Measurements from ENCODE around the gene ENTPD1. TPM values are rescaled to one million over a fixed set of nuclear protein-coding genes. Genes with fewer than 3 reads are reported as not detected.

Gene ENTPD1
- total RNA-seq, 2 experiments from 2014 or later, result 10.9 to 11.6 TPM

- peaks cover 7% of the 10 kb centered on the region for H3K4me1 Mint-ChIP-seq
- no peak overlapping the region for H3K27ac Mint-ChIP-seq
- H3K9me3 Mint-ChIP-seq, result peaks cover 5% of the 10 kb centered on the region
- no peak overlapping the region for H3K4me3 Mint-ChIP-seq
- ATAC-seq (ENCODE audit: low read depth), result no peak
- H3K36me3 Mint-ChIP-seq, result peaks cover 6% of the 10 kb centered on the region
- no peak for DNase-seq
- H3K27me3 Mint-ChIP-seq, result peaks cover 8% of the 10 kb centered on the region
- POLR2A ChIA-PET, result no interaction called here
These were observed 54.4 kb downstream of the ENTPD1 start for GRCh38 chr10:95810198-95810976.

DNA sequence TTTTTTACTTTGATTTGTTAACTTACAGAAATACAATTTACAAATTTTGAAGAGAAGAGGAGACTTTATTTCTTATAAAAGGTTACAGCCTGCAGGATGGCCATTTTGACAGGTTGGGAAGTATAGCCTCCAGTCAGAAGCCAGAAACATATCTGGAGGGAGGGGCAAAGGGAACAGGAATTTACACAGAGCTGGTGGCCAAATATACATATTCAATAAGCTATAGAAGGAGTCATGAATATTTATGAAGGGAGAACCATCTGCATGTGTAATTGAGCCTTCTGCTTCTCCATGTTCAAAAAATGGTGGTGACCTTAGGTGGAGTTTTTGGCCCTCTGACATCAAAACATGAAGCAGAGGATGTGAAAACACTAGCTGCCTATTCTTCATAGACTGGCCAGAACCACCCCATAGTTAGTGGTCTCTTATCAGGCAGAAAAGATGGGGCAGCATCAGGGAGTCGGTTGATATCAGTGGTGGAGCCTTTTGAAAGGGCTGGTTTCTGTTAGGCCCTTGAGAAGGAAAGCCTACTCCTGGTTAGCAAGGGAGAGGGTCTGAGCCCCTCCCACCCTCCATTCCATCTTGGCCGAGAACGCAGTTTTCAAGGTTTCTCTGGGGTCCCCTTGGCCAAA, 57.2 kb downstream of the ENTPD1 start:
- POLR2A ChIA-PET, result no interaction called here
- ATAC-seq (ENCODE audit: low read depth), result no peak
- no peak for DNase-seq
- Mint-ChIP-seq H3K9me3 (peaks cover 4% of the 10 kb centered on the region), H3K4me3 (no peak overlapping the region), H3K36me3 (peaks cover 4% of the 10 kb centered on the region), H3K4me1 (peaks cover 5% of the 10 kb centered on the region), H3K27ac (no peak overlapping the region), H3K27me3 (peaks cover 5% of the 10 kb centered on the region)

DNA sequence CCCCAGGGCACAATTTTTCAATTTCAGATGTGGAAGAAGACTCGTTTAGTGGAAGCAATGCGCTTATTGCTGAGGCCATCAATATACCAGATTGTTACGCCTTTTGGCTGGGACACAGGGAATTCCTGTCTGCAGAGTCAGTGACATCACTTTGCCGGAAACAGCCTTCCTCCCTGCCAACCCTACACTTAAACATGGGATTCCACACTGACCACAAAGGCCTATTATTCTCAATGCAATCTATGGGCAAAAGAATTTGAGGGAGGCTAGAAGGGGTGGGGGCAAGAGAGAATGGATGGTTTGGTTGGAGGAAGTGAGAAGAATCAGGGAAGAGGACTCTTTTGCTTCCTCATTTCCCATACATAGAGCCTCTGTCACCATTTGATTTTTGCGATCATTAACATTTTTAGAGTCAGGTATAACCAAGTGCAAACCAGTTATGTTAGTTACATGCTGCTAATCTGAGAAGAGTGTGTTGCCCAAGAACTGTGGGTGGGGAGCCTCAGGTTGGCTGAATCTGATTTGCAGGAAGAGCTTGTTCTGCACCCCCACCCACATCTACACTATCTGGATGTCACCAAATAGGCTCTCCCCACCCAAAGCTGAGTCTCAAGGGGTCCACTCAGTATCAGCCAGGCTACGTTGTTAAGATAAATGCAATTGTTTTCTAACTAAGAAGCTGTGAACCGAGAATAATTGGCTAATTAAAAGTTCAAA, 58.2 kb downstream of the ENTPD1 start:
- POLR2A ChIA-PET, result no interaction called here
- Mint-ChIP-seq H3K36me3 (peaks cover 3% of the 10 kb centered on the region), H3K4me1 (peaks cover 5% of the 10 kb centered on the region), H3K27me3 (peaks cover 2% of the 10 kb centered on the region), H3K27ac (no peak overlapping the region), H3K4me3 (no peak overlapping the region), H3K9me3 (peaks cover 3% of the 10 kb centered on the region)
- DNase-seq (no peak), ATAC-seq (ENCODE audit: low read depth) (no peak)

- ATAC-seq (ENCODE audit: low read depth), result no peak
- POLR2A ChIA-PET, result no interaction called here
- Mint-ChIP-seq H3K9me3 (peaks cover 3% of the 10 kb centered on the region), H3K27ac (no peak overlapping the region), H3K4me3 (no peak overlapping the region), H3K4me1 (peaks cover 11% of the 10 kb centered on the region), H3K36me3 (peaks cover 3% of the 10 kb centered on the region), H3K27me3 (peaks cover 9% of the 10 kb centered on the region)
- no peak for DNase-seq
These were observed 59.2 kb downstream of the ENTPD1 start for GRCh38 chr10:95815133-95815532.

GRCh38 chr10:95815701-95816240, 59.8 kb downstream of the ENTPD1 start:
- Mint-ChIP-seq H3K4me1 (peaks cover 13% of the 10 kb centered on the region), H3K27me3 (peaks cover 9% of the 10 kb centered on the region), H3K4me3 (no peak overlapping the region), H3K9me3 (peaks cover 3% of the 10 kb centered on the region), H3K27ac (no peak overlapping the region), H3K36me3 (peaks cover 7% of the 10 kb centered on the region)
- POLR2A ChIA-PET, result interaction anchor here (0.6 kb wide), 1 partner anchor 58 kb away, joined by 4 read pairs; no protein-coding TSS in a partner anchor
- ATAC-seq (ENCODE audit: low read depth) (no peak), DNase-seq (no peak)

GRCh38 chr10:95818010-95818409, 62.0 kb downstream of the ENTPD1 start:
- H3K27me3 Mint-ChIP-seq, result peaks cover 17% of the 10 kb centered on the region
- DNase-seq (no peak), ATAC-seq (ENCODE audit: low read depth) (no peak)
- H3K36me3 Mint-ChIP-seq, result peaks cover 11% of the 10 kb centered on the region
- peaks cover 15% of the 10 kb centered on the region for H3K4me1 Mint-ChIP-seq
- POLR2A ChIA-PET, result interaction anchor here (0.8 to 1.3 kb wide), 2 partner anchors 14 to 23 kb away, joined by 3 read pairs; no protein-coding TSS in a partner anchor
- peaks cover 1% of the 10 kb centered on the region for H3K9me3 Mint-ChIP-seq
- no peak overlapping the region for H3K27ac Mint-ChIP-seq
- no peak overlapping the region for H3K4me3 Mint-ChIP-seq

DNA sequence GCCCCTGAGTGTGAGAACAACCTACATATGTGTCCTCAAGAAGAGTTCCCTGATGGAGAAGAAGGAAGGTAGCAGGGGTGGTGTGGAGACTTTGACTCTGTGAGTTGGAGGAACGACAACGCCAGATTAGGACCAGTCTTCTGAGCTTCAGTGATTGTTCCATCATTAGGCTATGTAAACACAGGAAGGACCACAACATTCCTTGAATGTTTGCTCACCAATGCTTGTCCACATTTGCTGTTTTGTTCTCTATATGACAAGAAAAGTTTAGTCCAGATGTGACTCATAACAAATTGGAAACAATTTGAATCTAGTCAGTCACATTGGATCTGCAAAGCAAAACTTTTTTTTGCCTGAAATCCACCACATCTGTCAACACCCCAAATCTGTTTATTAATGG, 62.7 kb downstream of the ENTPD1 start:
- DNase-seq (no peak), ATAC-seq (ENCODE audit: low read depth) (no peak)
- Mint-ChIP-seq H3K27ac (no peak overlapping the region), H3K4me3 (no peak overlapping the region), H3K36me3 (peaks cover 14% of the 10 kb centered on the region), H3K27me3 (peaks cover 18% of the 10 kb centered on the region), H3K4me1 (peaks cover 18% of the 10 kb centered on the region), H3K9me3 (peaks cover 3% of the 10 kb centered on the region)
- POLR2A ChIA-PET, result interaction anchor here (0.8 kb wide), 1 partner anchor 13 kb away, joined by 3 read pairs; no protein-coding TSS in a partner anchor

- Mint-ChIP-seq H3K27me3 (peaks cover 18% of the 10 kb centered on the region), H3K4me1 (peaks cover 15% of the 10 kb centered on the region), H3K27ac (peak overlapping the region; percentile 26), H3K9me3 (peaks cover 3% of the 10 kb centered on the region), H3K4me3 (peak overlapping the region; percentile 9), H3K36me3 (peaks cover 16% of the 10 kb centered on the region)
- no peak for ATAC-seq (ENCODE audit: low read depth)
- DNase-seq, result no peak
- POLR2A ChIA-PET, result no interaction called here
These were observed 63.8 kb downstream of the ENTPD1 start for GRCh38 chr10:95819620-95820329.

DNA sequence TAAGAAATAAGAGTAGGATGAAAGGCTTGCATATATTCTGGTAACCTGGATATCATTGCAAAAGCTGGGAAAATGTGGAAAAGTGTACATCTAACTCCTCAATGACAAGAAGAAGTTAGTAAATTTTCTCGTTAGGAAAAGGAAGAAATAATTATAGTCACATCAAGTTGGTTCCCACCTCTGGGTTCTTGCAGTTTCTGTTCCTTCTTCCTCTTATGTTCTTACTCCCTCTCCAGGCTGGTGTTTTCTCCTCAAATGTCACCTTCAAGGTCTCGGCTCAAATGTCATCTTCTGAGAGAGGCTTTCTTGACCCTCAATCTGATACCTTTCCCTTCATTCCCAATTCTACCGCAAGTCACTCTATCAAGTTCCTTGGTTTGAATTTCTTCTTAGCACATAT, 64.4 kb downstream of the ENTPD1 start:
- H3K27ac Mint-ChIP-seq, result no peak overlapping the region
- DNase-seq, result no peak
- peaks cover 18% of the 10 kb centered on the region for H3K27me3 Mint-ChIP-seq
- peaks cover 16% of the 10 kb centered on the region for H3K36me3 Mint-ChIP-seq
- H3K4me3 Mint-ChIP-seq, result no peak overlapping the region
- H3K9me3 Mint-ChIP-seq, result peaks cover 3% of the 10 kb centered on the region
- H3K4me1 Mint-ChIP-seq, result peaks cover 14% of the 10 kb centered on the region
- POLR2A ChIA-PET, result no interaction called here
- no peak for ATAC-seq (ENCODE audit: low read depth)

DNA sequence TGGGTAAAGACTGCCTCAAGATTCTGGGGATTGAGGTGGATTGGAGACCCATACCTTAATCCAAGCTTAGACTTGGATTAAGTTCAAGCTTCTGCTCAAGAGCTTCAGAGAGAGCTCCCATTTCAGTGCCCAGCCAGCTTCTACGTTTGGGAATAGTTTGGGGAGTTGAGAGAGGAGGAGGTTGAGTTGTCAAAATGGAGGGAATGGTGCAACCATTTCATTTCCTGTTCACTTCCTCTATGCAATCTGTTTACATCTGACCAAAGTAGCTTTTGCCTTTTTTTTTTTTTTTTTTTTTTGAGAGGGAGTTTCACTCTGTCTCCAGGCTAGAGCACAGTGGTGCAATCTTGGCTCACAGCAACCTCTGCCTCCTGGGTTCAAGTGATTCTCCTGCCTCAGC, 65.8 kb downstream of the ENTPD1 start:
- Mint-ChIP-seq H3K9me3 (peaks cover 1% of the 10 kb centered on the region), H3K36me3 (peaks cover 19% of the 10 kb centered on the region), H3K27ac (peak overlapping the region; percentile 65), H3K4me3 (no peak overlapping the region), H3K27me3 (peaks cover 16% of the 10 kb centered on the region), H3K4me1 (peaks cover 14% of the 10 kb centered on the region)
- DNase-seq, result no peak
- POLR2A ChIA-PET, result interaction anchor here (1.0 kb wide), 1 partner anchor 8 kb away, joined by 3 read pairs; no protein-coding TSS in a partner anchor
- ATAC-seq (ENCODE audit: low read depth), result no peak

DNA sequence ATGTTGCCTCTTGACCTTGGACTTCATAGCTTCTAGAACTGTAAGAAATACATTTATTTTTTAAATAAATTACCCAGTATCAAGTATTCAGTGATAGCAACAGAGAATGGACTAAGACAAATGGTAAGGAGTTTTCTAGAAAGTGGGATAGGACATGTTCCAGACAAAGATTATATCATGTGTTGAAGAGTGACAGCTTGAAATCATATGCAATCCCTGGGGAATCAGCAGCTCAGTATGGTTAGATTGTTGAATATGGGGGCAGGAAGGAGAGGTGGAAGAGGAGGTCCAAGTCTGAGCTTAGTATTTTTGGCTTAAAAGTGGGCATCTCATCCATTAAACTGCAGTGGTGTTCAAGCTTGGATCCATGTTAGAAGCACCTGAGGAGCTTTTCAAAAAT, 74.1 kb downstream of the ENTPD1 start:
- H3K4me1 Mint-ChIP-seq, result peaks cover 23% of the 10 kb centered on the region
- no peak overlapping the region for H3K4me3 Mint-ChIP-seq
- POLR2A ChIA-PET, result interaction anchor here (0.8 to 1.1 kb wide), 3 partner anchors 8 to 76 kb away, joined by 3 to 4 read pairs (median 3); no protein-coding TSS in a partner anchor
- H3K27me3 Mint-ChIP-seq, result no peaks in the 10 kb centered on the region
- ATAC-seq (ENCODE audit: low read depth), result no peak
- peak overlapping the region; percentile 96 for H3K27ac Mint-ChIP-seq
- DNase-seq, result no peak
- H3K9me3 Mint-ChIP-seq, result peaks cover 1% of the 10 kb centered on the region
- peaks cover 20% of the 10 kb centered on the region for H3K36me3 Mint-ChIP-seq

DNA sequence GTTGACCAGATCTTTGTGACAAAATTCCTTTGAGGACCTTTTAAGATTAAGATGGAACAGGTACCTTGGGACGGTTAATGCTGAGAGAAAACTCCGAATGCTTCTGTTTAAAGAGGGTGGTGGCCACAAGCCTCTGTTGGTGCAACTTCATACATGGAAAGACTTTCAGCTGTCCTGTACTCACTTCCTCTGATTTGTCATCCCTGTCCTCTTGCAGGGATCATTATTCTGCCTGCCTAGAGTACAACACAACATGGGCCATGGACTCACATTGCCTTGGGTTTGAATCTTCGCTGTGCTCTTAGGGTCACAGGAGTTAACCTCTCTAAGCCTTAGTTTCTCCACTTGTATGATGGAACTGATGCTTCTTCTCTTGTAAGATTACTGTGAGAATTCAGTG, 75.1 kb downstream of the ENTPD1 start:
- Mint-ChIP-seq H3K36me3 (peaks cover 21% of the 10 kb centered on the region), H3K9me3 (peaks cover 2% of the 10 kb centered on the region), H3K27me3 (no peaks in the 10 kb centered on the region), H3K4me1 (peaks cover 28% of the 10 kb centered on the region), H3K4me3 (peak overlapping the region; percentile 80), H3K27ac (peak overlapping the region; percentile 96)
- DNase-seq, result no peak
- POLR2A ChIA-PET, result no interaction called here
- ATAC-seq (ENCODE audit: low read depth), result no peak

Data from activated naive CD8-positive, alpha-beta T cell treated with anti-CD3 and anti-CD28 coated beads, Interleukin-2, amount 10 ng/mL, durations not matched to agents 7 days and 5 days (primary cell).